NCI-H2196 (cell line): ENCODE measurements around the gene RFX5.

Source experiments
- DNase-seq: peaks from one replicate; lab custom pipeline; 2025; ENCODE audit not compliant: unreplicated experiment; lab: John Stamatoyannopoulos, UW

Gene RFX5

DNA sequence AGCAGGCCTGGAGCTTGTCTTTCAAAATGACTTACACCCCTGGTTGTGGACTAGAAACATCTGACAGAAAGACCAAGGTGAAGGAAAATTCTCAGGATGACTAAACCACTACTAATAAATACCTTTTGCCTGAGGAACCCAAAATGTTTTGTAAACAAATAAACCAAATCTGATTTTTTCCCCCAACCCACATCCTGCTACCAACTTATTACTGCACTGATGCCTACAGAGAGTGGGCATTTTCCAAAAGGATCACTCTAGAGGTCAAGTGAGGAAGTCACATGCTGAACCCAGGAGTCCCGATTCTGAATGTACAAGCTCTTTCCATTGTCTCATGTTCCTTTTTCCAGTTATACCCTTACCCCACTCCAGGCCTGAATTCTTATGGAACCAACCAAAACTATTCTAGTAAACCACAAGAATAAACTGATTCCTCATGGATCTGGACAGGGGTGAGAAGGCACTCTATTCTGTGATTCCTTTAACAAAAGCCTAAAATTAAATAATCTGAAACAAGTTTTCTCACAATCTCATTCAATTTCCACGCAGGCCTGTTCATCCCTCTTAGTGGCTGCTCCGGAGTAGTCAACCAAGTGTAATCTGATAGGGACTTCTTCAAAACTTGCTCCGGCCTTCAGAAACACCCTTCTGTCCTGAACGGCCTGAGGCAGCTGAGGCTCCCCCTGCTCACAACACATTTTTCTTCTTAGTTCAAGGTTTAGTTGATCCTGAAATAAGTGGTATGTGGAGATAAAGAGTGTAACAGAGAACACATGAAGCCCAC, 21.2 kb downstream of the RFX5 start:
- DNase-seq: no peak

DNA sequence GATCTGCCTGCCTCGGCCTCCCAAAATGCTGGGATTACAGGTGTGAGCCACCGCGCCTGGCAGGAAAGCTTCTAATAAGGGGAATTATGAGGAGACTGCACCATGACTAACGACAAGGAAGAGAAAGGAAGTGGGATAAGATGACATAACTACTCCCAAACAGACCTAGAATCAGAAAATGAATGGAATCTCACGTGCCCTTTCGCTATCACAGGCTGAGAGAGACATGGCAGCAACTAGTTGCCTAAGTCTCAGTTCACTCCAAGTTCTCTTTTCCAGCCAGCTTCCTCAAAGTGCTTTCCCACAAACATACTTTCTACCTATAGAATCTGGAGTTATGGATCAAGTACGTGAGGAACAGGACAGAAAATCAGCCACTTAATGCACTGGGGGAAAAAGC, 21.8 kb downstream of the RFX5 start:
- DNase-seq: no peak

DNA sequence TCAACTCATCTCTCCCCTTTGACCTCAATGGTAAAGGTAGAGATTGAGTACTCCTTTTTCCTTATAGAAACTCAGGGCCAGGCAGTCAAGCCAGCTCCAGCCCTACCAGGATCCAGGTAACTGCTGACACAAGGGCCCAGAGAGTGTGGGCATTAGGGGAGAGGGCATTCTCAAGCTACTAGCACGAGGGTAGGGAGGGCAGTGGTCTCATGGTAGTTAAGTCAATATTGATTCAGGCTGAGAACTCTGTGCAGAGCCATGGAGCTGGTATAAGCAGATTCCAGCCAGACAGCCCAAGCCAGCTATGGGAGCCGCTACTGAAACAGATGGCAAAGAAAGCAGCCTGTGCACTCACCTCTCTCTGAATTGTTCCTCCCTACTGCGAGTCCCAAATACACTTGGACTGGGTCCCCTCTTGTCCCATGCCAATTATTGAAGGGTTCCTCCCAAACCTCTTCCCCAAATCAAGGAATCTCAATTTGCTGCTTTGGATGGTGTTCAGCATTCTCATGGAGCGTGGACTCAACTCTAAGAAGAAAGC, 22.6 kb downstream of the RFX5 start:
- DNase-seq: no peak

DNA sequence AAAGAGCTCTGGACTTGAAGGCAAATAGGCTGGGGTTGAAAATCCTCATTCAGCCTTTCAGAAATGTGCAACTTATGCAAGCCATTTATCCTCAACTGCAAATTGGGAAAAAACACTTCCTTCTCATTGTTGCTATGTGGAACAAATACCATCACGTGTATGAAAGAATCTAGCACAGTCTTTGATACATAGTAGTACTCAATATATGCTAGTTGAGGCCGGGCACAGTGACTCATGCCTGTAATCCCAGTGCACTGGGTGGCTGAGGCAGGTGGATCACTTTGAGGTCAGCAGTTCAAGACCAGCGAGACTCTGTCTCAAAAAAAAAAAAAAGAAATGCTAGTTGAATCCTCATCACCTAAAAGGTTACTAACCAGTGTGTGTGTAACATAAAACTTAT, 28.1 kb downstream of the RFX5 start:
- no peak for DNase-seq

DNA sequence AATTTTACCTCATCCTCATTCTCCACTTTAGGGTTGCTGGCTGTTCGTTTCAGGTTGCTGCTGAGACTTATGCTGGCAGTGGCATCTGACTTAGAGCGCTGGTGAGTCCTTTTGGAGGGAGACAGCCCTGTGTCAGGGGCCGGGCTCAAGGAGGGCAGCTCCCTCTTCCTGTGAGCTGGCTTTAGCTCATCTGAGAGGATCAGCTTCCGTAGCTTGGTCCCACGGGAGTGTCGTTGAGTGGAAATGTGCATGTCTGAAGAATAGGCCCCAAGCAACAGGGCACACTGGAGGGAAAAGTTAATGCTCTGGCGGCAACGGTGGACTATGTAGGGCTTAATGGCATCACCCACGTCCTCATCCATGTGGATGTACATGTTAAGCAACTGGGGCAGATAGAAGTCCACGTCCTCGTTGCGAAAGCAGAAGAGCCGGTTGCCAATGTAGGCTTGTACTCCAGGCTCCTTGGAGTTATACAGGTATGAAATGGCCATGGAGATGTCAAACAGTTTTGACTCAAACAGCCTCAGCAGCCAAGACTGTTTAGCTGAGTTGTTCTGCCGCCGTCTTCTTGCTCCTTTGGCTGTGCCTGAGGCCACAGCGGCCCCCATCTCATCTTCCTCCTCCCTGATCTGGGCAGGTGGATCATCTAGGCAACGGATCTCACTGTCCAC, 31.4 kb downstream of the RFX5 start:
- DNase-seq: no peak

DNA sequence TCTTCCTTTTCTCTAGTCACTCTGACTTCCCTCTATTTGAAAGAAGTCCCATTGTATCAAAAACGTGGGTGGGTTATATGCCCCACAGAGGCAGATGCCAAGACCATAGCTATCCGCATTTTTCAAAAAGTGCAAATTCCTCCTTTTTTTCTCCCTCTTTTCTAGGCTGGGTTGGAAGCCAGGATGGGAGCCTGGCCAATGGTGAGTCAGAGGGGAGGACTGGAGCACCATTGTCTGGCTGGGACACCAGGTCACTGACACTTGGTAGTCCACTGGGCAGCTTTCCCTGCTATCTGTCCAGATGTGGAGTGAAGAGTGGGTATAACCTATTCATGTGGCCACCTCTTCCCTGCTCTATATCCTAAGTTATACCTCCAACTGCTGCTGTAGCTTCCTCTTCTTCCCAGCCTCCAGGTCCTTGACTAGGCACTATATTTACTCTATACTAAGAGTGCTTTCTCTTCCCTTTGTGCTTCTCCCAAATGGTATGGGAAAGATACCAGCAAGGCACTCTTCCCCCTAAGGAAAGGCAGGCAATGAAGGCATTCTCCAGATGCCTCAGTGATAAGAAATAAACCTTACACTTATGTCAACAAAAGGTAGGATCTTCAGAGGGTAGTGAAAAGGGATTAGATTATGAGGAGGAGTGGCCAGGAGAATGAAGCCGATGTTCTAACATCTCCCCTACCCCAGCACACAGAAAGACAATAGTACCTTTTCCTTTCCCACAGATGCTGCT, 32.7 kb downstream of the RFX5 start:
- DNase-seq: no peak

DNA sequence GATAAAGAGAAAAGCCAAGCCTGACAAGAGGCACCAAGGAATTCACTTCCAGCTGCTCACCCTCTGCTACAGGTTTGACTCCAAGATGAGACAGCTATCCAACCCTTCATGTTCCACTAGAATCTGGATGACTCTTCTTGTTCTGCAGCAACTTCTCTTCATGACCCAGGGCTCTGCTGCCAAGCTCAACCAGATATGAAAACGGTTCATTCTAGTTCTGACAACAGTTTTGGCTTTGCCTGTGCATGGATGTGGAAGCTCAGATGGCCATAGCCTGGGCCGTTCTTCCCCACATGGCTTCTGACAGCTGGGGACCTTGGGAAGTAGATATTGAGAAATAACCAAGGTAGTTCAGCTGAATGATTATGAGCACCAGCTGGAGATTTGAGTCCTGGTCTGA, 33.6 kb downstream of the RFX5 start:
- DNase-seq: no peak

DNA sequence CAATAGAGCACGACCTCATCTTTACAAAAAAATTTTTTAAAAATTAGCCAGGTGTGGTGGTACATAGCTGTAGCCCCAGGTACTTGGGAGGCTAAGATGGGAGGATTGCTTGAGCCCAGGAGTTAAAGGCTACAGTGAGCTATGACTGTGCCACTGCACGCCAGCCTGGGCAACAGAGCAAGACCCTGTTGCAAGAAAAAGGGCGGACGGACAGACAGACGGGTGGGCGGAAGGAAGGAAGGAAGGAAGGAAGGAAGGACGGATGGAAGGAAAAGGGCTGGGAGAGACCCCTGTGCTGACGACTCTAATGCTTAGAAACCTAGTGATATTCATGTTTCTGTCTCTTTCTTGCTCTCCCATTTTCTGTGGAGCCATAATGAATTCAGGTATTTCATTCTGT, 34.2 kb downstream of the RFX5 start:
- no peak for DNase-seq

DNA sequence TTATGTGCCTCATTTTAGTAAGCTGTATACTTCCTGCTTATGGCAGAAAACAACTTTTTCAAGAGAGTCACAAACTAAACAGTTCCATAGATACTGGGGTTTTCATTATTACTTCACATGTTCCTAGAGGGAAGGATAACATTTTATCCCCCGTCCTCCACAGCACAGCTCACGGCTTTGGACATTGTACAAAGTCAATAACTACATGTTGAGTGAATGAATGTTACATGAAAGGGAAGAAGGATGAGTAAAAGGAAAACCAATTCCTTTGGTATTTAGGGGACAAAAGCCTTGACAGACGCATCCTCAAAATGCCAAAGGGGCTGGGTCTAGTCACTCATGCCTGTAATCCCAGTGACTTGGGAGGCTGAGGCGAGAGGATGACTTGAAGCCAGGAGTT, 34.6 kb downstream of the RFX5 start:
- DNase-seq: no peak

DNA sequence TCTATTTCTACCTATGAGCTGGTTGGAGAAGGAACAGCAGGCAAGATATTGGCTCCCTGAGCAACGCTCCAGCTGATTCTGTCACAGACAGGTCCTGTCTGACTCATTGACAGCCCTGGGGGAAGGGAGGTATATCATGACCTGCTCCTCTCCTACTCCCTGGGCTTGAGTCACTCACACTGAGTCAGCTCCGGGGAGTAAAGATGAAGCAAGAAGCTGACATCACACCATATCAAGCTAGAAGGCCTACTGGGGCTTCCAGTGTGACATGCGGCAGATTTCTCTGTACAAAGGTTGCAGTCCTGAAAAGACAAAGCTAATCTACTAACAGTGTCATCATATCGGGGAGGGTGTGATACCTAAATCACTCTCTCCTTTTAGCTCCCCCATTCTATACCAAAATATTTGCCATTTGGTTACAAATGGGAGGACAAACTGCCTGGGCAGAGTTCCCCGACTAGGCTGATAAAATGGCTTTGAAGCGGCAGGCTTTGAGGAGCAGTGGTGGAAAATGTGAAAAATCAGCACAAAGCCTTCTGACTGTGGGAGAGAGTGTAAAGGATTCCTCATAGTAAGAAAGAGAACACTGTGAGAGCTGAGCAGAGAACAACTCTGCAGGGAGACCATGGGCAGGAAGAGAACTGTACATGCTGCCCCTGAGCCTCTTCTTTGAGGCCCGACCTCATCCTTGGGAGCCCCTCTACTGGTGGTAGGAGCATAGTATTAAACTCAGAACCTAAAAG, 35.3 kb downstream of the RFX5 start:
- DNase-seq: no peak

DNA sequence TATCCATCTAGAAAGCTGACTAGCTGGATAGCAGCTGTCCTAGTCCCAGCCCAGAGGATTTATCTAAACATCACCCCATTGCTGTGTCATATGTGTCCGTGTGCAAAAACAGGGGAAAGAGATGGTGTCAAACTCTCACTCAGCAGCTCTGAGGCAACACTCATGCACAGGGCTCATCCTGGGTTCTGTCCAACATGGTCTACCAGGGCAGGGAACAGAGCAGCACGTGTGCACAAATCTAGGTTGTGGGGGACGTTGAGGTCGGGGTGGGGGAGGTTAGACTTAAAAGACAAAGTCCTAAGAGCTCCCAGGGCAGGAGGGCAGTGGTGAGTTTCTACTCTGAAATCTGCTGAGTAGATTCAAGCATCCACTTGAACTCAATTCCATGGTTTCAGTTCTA, 36.0 kb downstream of the RFX5 start:
- no peak for DNase-seq

DNA sequence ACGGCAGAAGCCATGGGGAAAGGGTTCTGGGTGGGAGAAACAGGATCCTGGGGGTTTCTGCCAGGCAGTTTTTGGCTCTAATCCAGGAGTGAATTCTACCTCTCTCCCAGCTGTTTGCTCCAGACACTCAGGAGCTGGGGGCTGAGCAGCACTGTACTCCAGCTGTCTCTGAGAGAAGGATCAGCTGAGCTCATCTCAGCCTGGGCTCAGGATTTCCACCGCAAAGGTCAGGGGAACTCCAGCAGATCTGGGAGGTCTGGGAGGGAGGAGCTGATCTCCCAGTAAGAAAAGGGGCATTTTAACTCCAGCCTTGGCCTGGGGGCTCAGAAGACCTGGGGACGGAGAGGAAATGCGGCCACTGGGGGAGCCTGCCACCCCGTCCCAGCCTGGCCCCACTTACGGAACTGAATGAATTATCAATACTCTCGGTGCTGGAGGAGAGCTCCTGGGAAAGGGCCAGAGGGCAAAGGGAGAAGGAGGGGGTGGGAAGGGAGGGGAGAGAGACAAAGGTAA, 37.2 kb downstream of the RFX5 start:
- no peak for DNase-seq

DNA sequence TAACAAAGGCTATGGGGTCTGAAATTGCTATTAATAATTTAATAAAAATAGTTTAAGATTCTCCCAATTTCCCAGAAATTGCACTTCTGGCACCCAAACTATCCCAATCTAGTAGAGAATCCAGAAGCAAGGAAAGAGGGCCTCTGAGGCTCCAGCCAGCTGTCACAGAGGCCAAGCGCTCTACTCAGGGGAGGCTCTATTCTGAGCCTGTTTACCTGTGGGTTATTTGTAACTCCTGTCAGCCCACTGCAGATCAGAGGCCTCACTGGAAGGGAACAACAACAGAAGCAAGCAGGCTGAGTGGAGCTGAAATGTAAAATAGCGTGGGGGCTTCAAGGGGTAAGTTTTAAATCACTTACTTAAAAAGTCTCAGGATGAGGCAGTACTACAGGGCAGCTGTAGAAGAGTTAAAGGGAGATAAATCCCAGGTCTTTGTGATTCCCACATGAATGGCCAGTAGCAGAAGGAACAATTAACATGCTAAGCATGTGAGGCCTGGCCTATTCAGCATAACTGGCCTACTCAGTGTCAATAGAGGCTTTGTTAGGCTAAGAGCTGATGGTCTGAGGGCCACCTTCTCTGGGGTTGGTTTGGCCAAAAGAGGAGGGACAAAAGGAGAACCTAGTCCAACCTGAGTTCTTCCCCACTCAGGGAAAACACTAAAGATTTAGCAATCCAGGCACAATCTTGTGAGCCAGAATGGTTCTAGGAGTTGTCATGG, 52.1 kb downstream of the RFX5 start:
- no peak for DNase-seq

DNA sequence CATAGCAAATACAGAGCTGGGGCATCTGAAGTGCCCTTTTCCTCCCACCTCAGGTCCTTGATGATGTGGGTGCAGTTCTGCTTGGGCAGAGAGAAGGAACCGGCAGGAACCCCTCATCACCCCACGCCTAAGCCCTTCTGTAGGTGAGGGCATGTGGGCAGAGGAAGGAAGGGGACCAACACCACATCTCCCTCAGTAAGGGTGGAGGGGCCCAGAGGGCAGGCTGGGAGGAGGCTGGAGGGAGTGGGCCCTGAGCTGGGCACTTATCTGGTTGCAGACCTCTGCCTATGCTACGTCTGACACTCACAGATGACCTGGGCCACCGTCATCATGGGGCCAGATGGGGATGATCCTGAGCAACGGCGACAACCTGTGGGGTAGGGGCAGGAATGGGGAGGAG, 54.0 kb downstream of the RFX5 start:
- no peak for DNase-seq

DNA sequence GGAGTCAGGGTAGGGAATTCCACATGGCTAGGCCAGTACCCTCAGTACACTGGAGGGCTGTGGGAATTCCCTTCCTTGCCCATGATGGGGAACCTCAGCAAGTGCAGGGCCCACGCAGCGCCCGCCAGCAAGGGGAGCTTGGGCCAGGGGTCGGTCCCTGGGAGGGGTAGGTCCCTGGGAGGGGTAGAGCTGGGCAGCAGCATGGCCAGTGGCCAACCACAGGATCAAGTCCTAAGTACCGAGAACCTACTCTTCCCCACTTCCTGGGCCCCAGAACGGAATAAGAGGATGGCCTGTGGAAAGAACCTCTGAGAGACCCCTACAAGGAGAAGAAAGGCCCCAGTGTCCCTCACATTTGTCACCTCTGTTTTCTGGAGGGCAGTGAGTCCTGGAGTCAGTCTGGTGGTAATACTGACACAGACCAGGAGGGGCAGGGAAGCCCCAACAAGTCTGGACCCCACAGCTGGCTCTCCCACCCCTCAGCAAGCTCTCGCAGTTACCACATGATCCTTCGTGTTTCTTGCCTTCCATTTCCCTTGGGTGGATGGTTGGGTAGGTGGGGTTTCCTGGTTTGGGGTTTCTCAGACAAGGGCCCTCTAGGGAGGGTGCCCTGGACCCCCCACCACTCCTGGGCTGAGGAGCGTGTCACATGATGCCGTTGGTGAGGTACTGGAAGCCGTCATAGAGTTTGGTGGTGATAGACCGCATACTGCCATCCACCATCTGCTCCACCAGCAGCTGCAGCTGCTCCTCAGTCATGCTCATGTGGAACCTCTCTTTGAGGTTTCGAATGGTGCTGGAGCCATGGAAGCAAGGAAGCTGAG, 54.6 kb downstream of the RFX5 start:
- DNase-seq: no peak

DNA sequence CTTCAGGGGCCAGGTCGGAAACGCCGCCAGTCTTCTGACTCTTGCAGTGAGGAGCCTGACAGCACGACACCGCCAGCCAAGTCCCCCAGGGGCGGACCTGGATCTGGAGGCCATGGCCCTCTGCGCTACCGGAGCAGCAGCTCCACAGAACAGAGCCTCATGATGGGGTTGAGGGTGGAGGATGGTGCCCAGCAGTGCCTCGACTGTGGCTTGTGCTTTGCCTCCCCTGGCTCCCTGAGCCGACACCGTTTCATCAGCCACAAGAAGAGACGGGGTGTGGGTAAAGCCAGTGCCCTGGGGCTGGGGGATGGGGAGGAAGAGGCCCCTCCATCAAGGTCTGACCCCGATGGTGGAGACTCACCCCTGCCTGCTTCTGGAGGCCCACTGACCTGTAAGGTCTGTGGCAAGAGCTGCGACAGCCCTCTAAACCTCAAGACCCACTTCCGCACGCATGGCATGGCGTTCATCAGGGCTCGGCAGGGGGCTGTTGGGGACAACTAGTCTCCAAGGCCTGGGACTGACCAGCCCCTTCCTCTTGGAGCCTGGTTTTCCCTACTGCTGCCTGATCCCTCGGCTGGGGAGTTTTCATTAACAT, 56.2 kb downstream of the RFX5 start:
- no peak for DNase-seq
